Sigmoid colon (tissue), 4 donors: ENCODE results near the gene SLAMF7.

ENCODE experiments used
- CTCF ChIP-seq, 4 experiments: fragments of 450-650 bp in 3 of 4; fragments of 200-600 bp in 1 of 4; IDR thresholded peaks; one replicate each; pipeline ENCODE4 v1.5.1; 2016 to 2019; ENCODE audit warnings: antibody characterized with exemption in 4 of 4, mild to moderate bottlenecking in 3 of 4, moderate library complexity in 2 of 4
- EP300 ChIP-seq, 4 donors: sonication (generic); formaldehyde crosslinking; IDR thresholded peaks; one replicate each; pipeline ENCODE4 v1.6.1; 2017; ENCODE audit warnings: antibody characterized with exemption in 4 of 4
- POLR2A ChIP-seq, 2 donors: fragments of 450-650 bp; IDR thresholded peaks; one replicate each; pipeline ENCODE4 v1.6.1; 2016; ENCODE audit warnings: antibody characterized with exemption in 2 of 2, mild to moderate bottlenecking in 2 of 2, moderate library complexity in 2 of 2
- POLR2AphosphoS5 ChIP-seq, 4 donors: sonication (generic); formaldehyde crosslinking; IDR thresholded peaks; one replicate each; pipeline ENCODE4 v1.6.1; 2017; ENCODE audit warnings: antibody characterized with exemption in 4 of 4

GRCh38 chr1:160743266-160743665 is 4.2 kb downstream of the SLAMF7 start:
- TF ChIP-seq CTCF (IDR thresholded peaks at IDR 0.05) (no peak), POLR2A (IDR thresholded peaks at IDR 0.05) (no peak), POLR2AphosphoS5 (IDR thresholded peaks at IDR 0.05) (no peak), EP300 (IDR thresholded peaks at IDR 0.05) (no peak)
